GM10248 (cell line): Measurements from ENCODE around the gene TMED1.

Source experiments
- CTCF ChIA-PET: fragments of 300-600 bp; sonication (Branson Sonifier 250); formaldehyde crosslinking; extraction: SDS; loops from one replicate; lab custom pipeline; 2021; ENCODE audit warnings: antibody characterized with exemption; lab: Yijun Ruan, JAX
- POLR2A ChIA-PET: fragments of 350-650 bp; sonication (Branson Sonifier 250); formaldehyde crosslinking; extraction: SDS; loops from one replicate; lab custom pipeline; 2020; ENCODE audit warnings: antibody characterized with exemption; lab: Yijun Ruan, JAX
- DNase-seq: peaks from one replicate; pipeline ENCODE4 v3.0.0; 2012; ENCODE audit errors: extremely low spot score
- TF ChIP-seq, protein P1 (sequence below): IDR thresholded peaks from 2 replicates; pipeline ENCODE4 v1.5.1; 2012; ENCODE audit warnings: mild to moderate bottlenecking, low read depth; ENCODE audit errors: extremely low read depth, missing control alignments, control extremely low read depth

TMED1 gene

DNA sequence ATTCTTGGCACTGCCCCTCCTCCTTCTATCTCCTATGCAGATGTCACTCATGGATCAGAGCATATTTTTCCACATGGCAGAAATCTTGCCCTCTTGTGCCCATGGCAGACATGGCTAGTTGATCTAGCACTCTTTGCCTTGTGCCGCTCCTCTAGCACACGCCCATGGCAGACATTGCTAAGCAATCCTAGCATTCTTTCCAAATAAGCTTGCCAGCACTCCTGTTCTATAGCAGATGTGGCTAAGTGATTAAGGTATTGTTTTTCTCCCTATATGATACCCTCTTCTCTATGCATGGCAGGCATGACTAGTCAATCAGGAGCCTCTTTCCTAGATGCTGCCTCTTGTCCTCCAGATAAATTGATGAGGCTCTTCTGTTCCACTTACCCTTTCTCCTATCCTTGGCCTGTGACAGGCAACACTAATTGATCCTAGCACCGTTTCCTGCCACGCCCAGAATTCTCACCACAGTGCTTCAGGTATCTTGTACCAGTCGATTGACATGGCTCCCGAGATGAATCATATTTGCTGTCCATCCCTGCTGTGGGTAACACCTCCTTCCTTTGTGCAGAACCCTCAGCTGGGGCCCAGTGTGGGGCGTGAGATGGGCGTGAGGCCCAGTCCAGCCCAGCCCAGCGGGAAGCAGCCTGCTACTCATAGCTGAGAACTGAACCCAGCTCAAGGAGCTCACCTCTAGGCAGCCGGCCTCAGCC is 26.9 kb downstream of the TMED1 start:
- ChIA-PET CTCF (interaction anchor here (1.3 to 1.5 kb wide), 2 partner anchors 12 to 55 kb away, joined by 3 to 4 read pairs; no protein-coding TSS in a partner anchor), POLR2A (no interaction called here)
- DNase-seq: no peak
- TF ChIP-seq, protein P1, sequence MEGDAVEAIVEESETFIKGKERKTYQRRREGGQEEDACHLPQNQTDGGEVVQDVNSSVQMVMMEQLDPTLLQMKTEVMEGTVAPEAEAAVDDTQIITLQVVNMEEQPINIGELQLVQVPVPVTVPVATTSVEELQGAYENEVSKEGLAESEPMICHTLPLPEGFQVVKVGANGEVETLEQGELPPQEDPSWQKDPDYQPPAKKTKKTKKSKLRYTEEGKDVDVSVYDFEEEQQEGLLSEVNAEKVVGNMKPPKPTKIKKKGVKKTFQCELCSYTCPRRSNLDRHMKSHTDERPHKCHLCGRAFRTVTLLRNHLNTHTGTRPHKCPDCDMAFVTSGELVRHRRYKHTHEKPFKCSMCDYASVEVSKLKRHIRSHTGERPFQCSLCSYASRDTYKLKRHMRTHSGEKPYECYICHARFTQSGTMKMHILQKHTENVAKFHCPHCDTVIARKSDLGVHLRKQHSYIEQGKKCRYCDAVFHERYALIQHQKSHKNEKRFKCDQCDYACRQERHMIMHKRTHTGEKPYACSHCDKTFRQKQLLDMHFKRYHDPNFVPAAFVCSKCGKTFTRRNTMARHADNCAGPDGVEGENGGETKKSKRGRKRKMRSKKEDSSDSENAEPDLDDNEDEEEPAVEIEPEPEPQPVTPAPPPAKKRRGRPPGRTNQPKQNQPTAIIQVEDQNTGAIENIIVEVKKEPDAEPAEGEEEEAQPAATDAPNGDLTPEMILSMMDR: no peak

DNA sequence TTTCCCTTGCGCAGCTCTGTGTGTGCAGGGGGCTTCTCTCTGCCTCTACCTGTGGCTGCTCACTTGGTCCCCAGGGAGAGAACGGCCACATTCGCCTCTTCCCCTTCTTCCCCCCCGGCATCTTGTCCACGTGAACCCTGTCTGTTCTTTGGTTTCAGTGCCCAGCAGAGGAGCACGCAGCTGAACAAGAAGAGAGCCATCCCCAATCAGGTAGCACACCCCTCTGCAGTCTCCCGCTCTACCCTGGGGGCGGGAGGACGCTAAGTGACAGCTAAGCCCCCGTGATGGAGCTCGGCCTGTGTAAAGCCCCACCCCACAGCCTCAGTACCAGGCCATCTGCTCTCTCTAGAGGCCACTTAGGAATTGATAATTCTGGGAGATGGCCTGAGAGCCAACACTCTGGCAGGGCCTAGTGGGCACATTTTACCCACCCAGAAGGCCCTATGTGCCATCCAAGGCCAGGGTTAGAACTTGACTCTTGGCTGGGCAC is 30.2 kb downstream of the TMED1 start:
- POLR2A ChIA-PET: no interaction called here
- DNase-seq: no peak
- CTCF ChIA-PET: interaction anchor here (1.3 to 2.0 kb wide), 4 partner anchors 15 to 88 kb away, joined by 3 to 7 read pairs (median 6); partner anchors contain the start of genes DNM2 and TMED1
- TF ChIP-seq, protein P1: no peak

- TF ChIP-seq, protein P1: no peak
- CTCF ChIA-PET: interaction anchor here (1.3 to 2.0 kb wide), 3 partner anchors 30 to 88 kb away, joined by 3 to 7 read pairs (median 5); partner anchors contain the start of genes DNM2 and TMED1
- no peak for DNase-seq
- POLR2A ChIA-PET: no interaction called here
These were observed 30.8 kb downstream of the TMED1 start for GRCh38 chr19:10805065-10805757.

GRCh38 chr19:10803252-10803651 is 32.8 kb downstream of the TMED1 start:
- DNase-seq: no peak
- ChIA-PET CTCF (interaction anchor here (0.8 to 1.3 kb wide), 3 partner anchors 18 to 85 kb away, joined by 3 to 4 read pairs (median 3); partner anchors contain the start of gene DNM2), POLR2A (no interaction called here)
- TF ChIP-seq, protein P1: no peak

GRCh38 chr19:10802479-10802878 is 33.5 kb downstream of the TMED1 start:
- no peak for DNase-seq
- ChIA-PET CTCF (interaction anchor here (1.0 to 1.4 kb wide), 2 partner anchors 18 to 59 kb away, joined by 3 to 4 read pairs; no protein-coding TSS in a partner anchor), POLR2A (no interaction called here)
- TF ChIP-seq, protein P1: no peak

- TF ChIP-seq, protein P1: no peak
- POLR2A ChIA-PET: no interaction called here
- DNase-seq: no peak
- CTCF ChIA-PET: interaction anchor here (1.0 to 1.1 kb wide), 2 partner anchors 64 to 83 kb away, joined by 3 read pairs; partner anchors contain the start of gene DNM2
These were observed 35.5 kb downstream of the TMED1 start for GRCh38 chr19:10800488-10800887.
